ENCODE results near the gene C11orf58. TPM values are rescaled to one million over a fixed set of nuclear protein-coding genes. Genes with fewer than 3 reads are reported as not detected.

Gene C11orf58
- total and polyA plus RNA-seq, 2 donors (not counting 1 experiment from before 2014, with no cell fraction given), result 28.8 to 125 TPM

GRCh38 chr11:16758382-16759024 is 20.1 kb downstream of the C11orf58 start:
- CTCF ChIA-PET, result no interaction called here
- Mint-ChIP-seq H3K9me3 (ENCODE audit: insufficient read depth) (peaks cover 6% of the 10 kb centered on the region), H3K4me1 (peaks cover 9% of the 10 kb centered on the region), H3K27me3 (no peaks in the 10 kb centered on the region), H3K4me3 (no peak overlapping the region), H3K27ac (no peak overlapping the region)
- DNase-seq (no peak), ATAC-seq (ENCODE audit: low read depth) (no peak)
- Histone ChIP-seq H3K4me3 (ENCODE audit: control extremely low read depth in 1 of 5, extremely low read depth in 1 of 5, insufficient read depth in 1 of 5, low read depth in 2 of 5, low read length in 4 of 5) (no peak overlapping the region), H3K36me3 (replicated peaks in 1 of 2; ENCODE audit: control extremely low read depth in 1 of 2, control insufficient read depth in 1 of 2, extremely low read depth in 1 of 2, insufficient read depth in 2 of 2, low read length in 1 of 2) (peaks cover 18 to 42% of the 10 kb centered on the region in 2 experiments), H3K9ac (ENCODE audit: low read length) (no peak overlapping the region), H2AFZ (ENCODE audit: insufficient read depth, low read depth, low read length, poor library complexity, severe bottlenecking) (no peak overlapping the region), H4K20me1 (ENCODE audit: control insufficient read depth, insufficient read depth, low read length, poor library complexity, severe bottlenecking) (no peaks in the 10 kb centered on the region), H3K79me2 (ENCODE audit: control insufficient read depth, insufficient read depth, low read length) (no peaks in the 10 kb centered on the region), H3K4me2 (replicated peaks; ENCODE audit: low read depth, low read length, poor library complexity, severe bottlenecking) (no peak overlapping the region), H3K27ac (ENCODE audit: low read length in 2 of 2) (no peak overlapping the region), H3K4me1 (ENCODE audit: control insufficient read depth in 2 of 2, insufficient read depth in 2 of 2, low read length in 2 of 2) (no peaks in the 10 kb centered on the region), H3K9me3 (ENCODE audit: control extremely low read depth in 1 of 3, control insufficient read depth in 2 of 3, insufficient read depth in 1 of 3, low read length in 2 of 3) (peaks cover 0 to 4% (median 0%) of the 10 kb centered on the region in 3 donors), H3K27me3 (replicated peaks in 1 of 4; ENCODE audit: control extremely low read depth in 1 of 4, control insufficient read depth in 3 of 4, insufficient read depth in 4 of 4, low read length in 3 of 4) (no peaks in the 10 kb centered on the region)
- TF ChIP-seq EZH2 (IDR thresholded peaks at IDR 0.05; ENCODE audit: borderline replicate concordance, insufficient read depth, low read depth, low read length, poor library complexity, severe bottlenecking) (no peak), CTCF (IDR thresholded peaks at IDR 0.05) (no peak)
- intact Hi-C loops (cut with micrococcal nuclease), result no loop called here
- 91% methylated on average over 3 of the region's 4 CpGs for WGBS (ENCODE audit: insufficient coverage)
- POLR2A ChIA-PET, result no interaction called here

- CTCF ChIA-PET, result no interaction called here
- DNase-seq (no peak), ATAC-seq (ENCODE audit: low read depth) (no peak)
- H3K4me3 Mint-ChIP-seq, result no peak overlapping the region
- 38% methylated on average over 5 of the region's 8 CpGs for WGBS (ENCODE audit: insufficient coverage)
- no peak overlapping the region for H3K4me2 ChIP-seq (replicated peaks; ENCODE audit: low read depth, low read length, poor library complexity, severe bottlenecking)
- H3K27me3 ChIP-seq (replicated peaks in 1 of 4; ENCODE audit: control extremely low read depth in 1 of 4, control insufficient read depth in 3 of 4, insufficient read depth in 4 of 4, low read length in 3 of 4), result no peaks in the 10 kb centered on the region
- no peaks in the 10 kb centered on the region for H3K79me2 ChIP-seq (ENCODE audit: control insufficient read depth, insufficient read depth, low read length)
- no peaks in the 10 kb centered on the region for H3K27me3 Mint-ChIP-seq
- H3K36me3 ChIP-seq (replicated peaks in 1 of 2; ENCODE audit: control extremely low read depth in 1 of 2, control insufficient read depth in 1 of 2, extremely low read depth in 1 of 2, insufficient read depth in 2 of 2, low read length in 1 of 2), result peaks cover 15 to 28% of the 10 kb centered on the region in 2 experiments
- H3K4me1 Mint-ChIP-seq, result peaks cover 9% of the 10 kb centered on the region
- no peak overlapping the region for H3K4me3 ChIP-seq (ENCODE audit: control extremely low read depth in 1 of 5, extremely low read depth in 1 of 5, insufficient read depth in 1 of 5, low read depth in 2 of 5, low read length in 4 of 5)
- H3K9ac ChIP-seq (ENCODE audit: low read length), result no peak overlapping the region
- H3K9me3 Mint-ChIP-seq (ENCODE audit: insufficient read depth), result peaks cover 6% of the 10 kb centered on the region
- POLR2A ChIA-PET, result no interaction called here
- peak overlapping the region; percentile 33 for H3K27ac Mint-ChIP-seq
- TF ChIP-seq CTCF (IDR thresholded peaks at IDR 0.05), result no peak
- no peak for TF ChIP-seq EZH2 (IDR thresholded peaks at IDR 0.05; ENCODE audit: borderline replicate concordance, insufficient read depth, low read depth, low read length, poor library complexity, severe bottlenecking)
- H3K9me3 ChIP-seq (ENCODE audit: control extremely low read depth in 1 of 3, control insufficient read depth in 2 of 3, insufficient read depth in 1 of 3, low read length in 2 of 3), result peaks cover 0 to 4% (median 0%) of the 10 kb centered on the region in 3 donors
- no peaks in the 10 kb centered on the region for H4K20me1 ChIP-seq (ENCODE audit: control insufficient read depth, insufficient read depth, low read length, poor library complexity, severe bottlenecking)
- peak overlapping the region in 1 of 2 donors; percentile 3 for H3K27ac ChIP-seq (ENCODE audit: low read length in 2 of 2)
- intact Hi-C loops (cut with micrococcal nuclease), result no loop called here
- no peak overlapping the region for H2AFZ ChIP-seq (ENCODE audit: insufficient read depth, low read depth, low read length, poor library complexity, severe bottlenecking)
- no peaks in the 10 kb centered on the region for H3K4me1 ChIP-seq (ENCODE audit: control insufficient read depth in 2 of 2, insufficient read depth in 2 of 2, low read length in 2 of 2)
Measured at GRCh38 chr11:16759857-16760508, 21.5 kb downstream of the C11orf58 start.
